AG09309 (cell line): ENCODE data around the gene MAP3K7CL.
"Not testable (repeated sequence)": the region's sequence is repeated elsewhere in the genome, so short reads cannot be mapped to it uniquely, and the experiment has no call there.

Source experiments
- DNase-seq: peaks from one replicate; pipeline ENCODE4 v3.0.0-alpha.2; 2010; ENCODE audit warnings: low read depth
- H3K4me3 ChIP-seq: 2 replicates; pipeline ENCODE4 v1.5.1; 2011; ENCODE audit warnings: mild to moderate bottlenecking, low read depth, low read length, moderate library complexity; ENCODE audit not compliant: control insufficient read depth
- TF ChIP-seq, protein P1 (sequence below): IDR thresholded peaks from 2 replicates; pipeline ENCODE4 v1.5.1; 2011; ENCODE audit warnings: mild to moderate bottlenecking, low read depth, low read length, inconsistent platforms; ENCODE audit not compliant: insufficient read depth, control insufficient read depth; ENCODE audit errors: missing control alignments

The MAP3K7CL gene

DNA sequence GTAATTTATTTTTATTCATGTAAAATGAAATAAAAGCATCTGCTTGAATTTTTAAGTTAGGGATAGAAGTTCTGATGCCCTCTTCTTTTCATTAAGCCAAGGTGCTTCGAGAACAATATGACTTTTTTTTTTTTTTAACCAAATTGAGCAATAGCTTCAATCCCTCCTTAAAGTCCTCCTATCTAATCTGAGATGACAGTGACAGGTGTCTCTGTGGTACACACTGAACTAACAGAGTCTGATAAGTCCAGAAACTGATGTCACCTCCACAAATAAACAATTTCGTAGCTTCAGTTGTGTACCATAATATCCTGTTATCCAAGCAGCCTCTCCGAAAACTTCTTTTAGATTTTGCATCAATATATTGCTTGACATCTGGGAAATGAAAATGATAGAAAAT, 23.8 kb downstream of the MAP3K7CL start:
- TF ChIP-seq, protein P1, sequence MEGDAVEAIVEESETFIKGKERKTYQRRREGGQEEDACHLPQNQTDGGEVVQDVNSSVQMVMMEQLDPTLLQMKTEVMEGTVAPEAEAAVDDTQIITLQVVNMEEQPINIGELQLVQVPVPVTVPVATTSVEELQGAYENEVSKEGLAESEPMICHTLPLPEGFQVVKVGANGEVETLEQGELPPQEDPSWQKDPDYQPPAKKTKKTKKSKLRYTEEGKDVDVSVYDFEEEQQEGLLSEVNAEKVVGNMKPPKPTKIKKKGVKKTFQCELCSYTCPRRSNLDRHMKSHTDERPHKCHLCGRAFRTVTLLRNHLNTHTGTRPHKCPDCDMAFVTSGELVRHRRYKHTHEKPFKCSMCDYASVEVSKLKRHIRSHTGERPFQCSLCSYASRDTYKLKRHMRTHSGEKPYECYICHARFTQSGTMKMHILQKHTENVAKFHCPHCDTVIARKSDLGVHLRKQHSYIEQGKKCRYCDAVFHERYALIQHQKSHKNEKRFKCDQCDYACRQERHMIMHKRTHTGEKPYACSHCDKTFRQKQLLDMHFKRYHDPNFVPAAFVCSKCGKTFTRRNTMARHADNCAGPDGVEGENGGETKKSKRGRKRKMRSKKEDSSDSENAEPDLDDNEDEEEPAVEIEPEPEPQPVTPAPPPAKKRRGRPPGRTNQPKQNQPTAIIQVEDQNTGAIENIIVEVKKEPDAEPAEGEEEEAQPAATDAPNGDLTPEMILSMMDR: no peak
- no peak overlapping the region for H3K4me3 ChIP-seq
- no peak for DNase-seq

DNA sequence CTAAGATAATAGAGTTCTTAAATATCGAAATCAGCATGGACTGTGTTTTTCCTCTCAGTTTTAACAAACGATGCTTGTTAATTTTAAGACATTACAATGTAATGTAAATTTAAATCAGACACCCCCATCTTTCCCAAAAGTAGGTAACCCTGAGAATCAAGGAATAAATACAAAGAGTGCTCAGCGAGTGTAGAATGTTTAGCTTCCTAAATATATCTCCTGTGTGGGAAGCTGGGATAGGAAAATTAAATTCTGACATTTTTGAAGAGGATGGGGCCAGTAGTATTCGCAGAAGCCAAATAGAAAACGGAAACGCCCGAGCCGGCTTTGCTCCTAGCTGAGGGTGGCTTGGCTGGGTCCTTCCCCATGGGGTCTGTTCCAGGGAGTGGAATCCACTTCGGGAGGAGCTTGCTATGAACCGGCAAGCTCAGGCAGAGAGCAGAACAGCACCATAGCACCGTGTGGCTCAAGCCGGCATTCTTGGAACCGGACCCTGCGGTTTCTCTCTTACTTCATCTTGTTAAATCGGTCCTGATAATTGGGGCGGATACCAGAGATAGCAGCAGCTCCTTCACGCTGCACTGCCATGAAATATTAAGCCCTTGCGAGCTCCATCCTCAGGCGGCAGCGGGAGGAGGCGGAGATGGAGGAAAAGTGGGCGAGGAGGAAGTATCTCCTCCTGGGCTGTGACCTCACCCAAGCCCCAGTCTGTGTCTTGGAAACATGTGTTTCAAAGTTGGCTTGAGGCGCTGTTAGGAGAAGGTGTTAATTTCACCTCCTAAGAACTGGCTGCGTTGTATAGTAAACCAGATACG, 24.9 kb downstream of the MAP3K7CL start:
- DNase-seq: peak; percentile 81
- peak overlapping the region; percentile 36 for H3K4me3 ChIP-seq
- TF ChIP-seq, protein P1: no peak

GRCh38 chr21:29155933-29156260, 25.5 kb downstream of the MAP3K7CL start:
- no peak for DNase-seq
- no peak overlapping the region for H3K4me3 ChIP-seq
- TF ChIP-seq, protein P1: no peak

DNA sequence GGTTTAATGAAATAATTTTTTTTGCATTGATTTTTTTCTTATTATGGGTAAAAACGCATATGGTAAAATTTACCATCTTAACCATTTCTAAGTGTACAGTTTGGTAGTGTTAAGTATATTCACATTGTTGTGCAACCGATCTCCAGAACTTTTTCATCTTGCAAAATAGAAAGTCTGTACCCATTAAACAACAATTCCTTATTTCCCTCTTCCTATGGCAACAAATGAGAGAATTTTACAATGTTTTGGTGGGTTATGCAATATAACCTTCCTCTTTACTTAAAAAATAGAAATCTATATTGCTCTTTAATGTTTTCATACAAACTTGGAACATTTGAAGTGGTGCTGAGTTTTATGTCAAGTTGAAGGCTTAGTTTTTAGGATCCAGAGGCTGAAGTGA, 26.6 kb downstream of the MAP3K7CL start:
- no peak for DNase-seq
- TF ChIP-seq, protein P1: no peak
- no peak overlapping the region for H3K4me3 ChIP-seq

DNA sequence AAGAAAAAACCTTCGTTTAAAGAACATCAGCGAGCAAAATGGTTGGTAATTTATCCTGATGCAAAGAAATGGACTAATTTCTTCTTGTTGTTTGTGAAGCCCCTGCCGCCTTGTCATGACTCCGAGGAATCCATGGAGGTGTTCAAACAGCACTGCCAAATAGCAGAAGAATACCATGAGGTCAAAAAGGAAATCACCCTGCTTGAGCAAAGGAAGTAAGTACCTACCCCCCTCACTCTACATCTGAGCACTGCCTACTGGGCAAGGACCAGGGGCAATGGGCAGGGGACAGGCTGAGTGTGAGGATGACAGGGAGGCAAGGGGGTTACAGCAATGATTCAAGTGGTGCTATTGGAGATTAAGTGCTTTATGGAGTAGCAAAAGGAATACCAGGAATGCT, 29.4 kb downstream of the MAP3K7CL start:
- DNase-seq: no peak
- H3K4me3 ChIP-seq: no peak overlapping the region
- TF ChIP-seq, protein P1: no peak

DNA sequence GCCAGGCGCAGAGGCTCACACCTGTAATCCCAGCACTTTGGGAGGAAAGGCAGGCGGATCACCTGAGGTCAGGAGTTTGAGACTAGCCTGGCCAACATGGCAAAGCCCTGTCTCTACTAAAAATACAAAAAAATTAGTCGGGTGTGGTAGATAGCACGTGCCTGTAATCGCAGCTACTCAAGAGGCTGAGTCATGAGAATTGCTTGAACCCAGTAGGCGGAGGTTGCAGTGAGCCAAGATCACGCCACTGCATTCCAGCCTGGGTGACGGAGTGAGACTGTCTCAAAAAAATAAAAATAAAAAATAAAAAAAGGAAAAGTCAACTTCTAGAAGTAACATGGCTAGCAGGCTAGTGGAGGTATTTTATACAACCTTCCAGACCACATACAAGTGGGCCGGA, 32.4 kb downstream of the MAP3K7CL start:
- DNase-seq: peak; percentile 70
- not testable (repeated sequence) for H3K4me3 ChIP-seq

DNA sequence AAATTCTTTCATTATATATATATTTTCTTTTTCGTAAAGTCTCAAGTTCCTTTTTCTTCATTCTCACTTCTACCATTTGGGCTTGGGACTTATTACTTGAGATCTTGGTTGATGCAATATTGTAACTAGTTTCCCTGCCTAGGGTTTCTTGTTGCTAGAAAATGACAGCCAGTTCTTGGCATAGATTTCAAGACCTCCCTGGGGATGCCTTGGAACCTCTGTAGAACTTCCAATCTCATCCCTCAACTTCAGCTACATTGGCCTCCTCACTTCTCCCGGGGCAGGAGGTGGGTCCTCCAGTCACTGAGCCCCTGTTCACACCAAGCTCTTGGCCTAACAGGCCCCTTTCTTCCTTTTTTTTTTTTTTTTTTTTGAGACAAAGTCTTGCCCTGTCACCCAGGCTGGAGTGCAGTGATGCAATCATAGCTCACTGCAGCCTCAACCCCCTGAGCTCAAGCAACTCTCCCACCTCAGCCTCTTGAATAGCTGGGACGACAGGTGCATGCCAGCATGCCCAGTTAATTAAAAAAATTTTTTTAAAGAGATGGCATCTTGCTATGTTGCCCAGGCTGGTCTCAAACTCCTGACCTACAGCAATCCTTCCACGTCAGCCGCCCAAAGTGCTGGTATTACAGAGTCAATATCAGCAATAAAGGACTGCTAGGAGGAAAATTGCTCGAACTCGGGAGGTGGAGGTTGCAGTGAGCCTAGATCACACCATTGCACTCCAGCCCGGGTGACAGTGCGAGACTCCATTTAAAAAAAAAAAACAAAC, 33.1 kb downstream of the MAP3K7CL start:
- no peak for DNase-seq
- no peak overlapping the region for H3K4me3 ChIP-seq
- TF ChIP-seq, protein P1: no peak
